Gastrocnemius medialis (tissue), 4 donors: ENCODE measurements around the gene SHOC2.

ENCODE experiments used
- POLR2A ChIP-seq, 2 donors: fragments of 450-650 bp; IDR thresholded peaks; one replicate each; pipeline ENCODE4 v1.6.1; 2017; ENCODE audit warnings: antibody characterized with exemption in 2 of 2, mild to moderate bottlenecking in 2 of 2, moderate library complexity in 2 of 2
- TF ChIP-seq, protein P1 (sequence below), 5 experiments: fragments of 450-650 bp in 3 of 5; fragments of 200-600 bp in 2 of 5; sonication (generic) in 2 of 5; IDR thresholded peaks in 4 of 5; conservative IDR thresholded peaks in 1 of 5; 1 replicate in 4 of 5; 2 replicates in 1 of 5; pipeline ENCODE4 v1.5.1; 2016 to 2019; ENCODE audit warnings: antibody characterized with exemption in 5 of 5, mild to moderate bottlenecking in 3 of 5, moderate library complexity in 3 of 5

DNA sequence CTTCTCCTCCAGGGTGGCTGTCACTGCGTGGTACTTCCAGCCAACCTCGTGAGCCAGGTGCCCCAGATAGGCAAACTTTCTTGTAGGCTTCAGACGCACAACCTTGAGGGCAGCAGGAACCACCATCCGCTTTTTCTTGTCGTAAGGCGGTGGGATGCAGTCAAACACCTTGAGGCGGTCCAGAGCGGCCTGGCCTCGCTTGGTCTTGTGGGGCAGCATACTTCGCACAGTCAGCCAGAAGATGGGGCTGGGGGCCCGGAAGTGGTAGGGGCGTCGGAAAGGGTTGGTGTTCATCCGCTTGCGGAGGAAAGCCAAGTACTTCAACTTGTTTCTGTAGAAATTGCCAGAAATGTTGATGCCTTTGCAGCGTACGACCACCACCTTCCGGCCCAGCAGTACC lies 17.4 kb downstream of the SHOC2 start:
- TF ChIP-seq, protein P1, sequence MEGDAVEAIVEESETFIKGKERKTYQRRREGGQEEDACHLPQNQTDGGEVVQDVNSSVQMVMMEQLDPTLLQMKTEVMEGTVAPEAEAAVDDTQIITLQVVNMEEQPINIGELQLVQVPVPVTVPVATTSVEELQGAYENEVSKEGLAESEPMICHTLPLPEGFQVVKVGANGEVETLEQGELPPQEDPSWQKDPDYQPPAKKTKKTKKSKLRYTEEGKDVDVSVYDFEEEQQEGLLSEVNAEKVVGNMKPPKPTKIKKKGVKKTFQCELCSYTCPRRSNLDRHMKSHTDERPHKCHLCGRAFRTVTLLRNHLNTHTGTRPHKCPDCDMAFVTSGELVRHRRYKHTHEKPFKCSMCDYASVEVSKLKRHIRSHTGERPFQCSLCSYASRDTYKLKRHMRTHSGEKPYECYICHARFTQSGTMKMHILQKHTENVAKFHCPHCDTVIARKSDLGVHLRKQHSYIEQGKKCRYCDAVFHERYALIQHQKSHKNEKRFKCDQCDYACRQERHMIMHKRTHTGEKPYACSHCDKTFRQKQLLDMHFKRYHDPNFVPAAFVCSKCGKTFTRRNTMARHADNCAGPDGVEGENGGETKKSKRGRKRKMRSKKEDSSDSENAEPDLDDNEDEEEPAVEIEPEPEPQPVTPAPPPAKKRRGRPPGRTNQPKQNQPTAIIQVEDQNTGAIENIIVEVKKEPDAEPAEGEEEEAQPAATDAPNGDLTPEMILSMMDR (IDR thresholded peaks at IDR 0.05 in 4 of 5, conservative IDR thresholded peaks at IDR 0.05 in 1 of 5): no peak
- TF ChIP-seq POLR2A (IDR thresholded peaks at IDR 0.05): no peak
